GM03348 (cell line): Measurements from ENCODE around the gene TTC29.
"Not testable (repeated sequence)": the region's sequence is repeated elsewhere in the genome, so short reads cannot be mapped to it uniquely, and the experiment has no call there.

Experiments
- DNase-seq: peaks from one replicate; pipeline ENCODE4 v3.0.0; 2012; ENCODE audit warnings: low spot score

TTC29 gene

GRCh38 chr4:146709956-146710355 is 235.7 kb downstream of the TTC29 start:
- no peak for DNase-seq

- DNase-seq: no peak
Observed at GRCh38 chr4:146699910-146700309, 245.8 kb downstream of the TTC29 start.

GRCh38 chr4:146674829-146675570 is 270.7 kb downstream of the TTC29 start:
- DNase-seq: no peak

GRCh38 chr4:146663968-146664311 is 281.7 kb downstream of the TTC29 start:
- not testable (repeated sequence) for DNase-seq

- no peak for DNase-seq
Observed at GRCh38 chr4:146661367-146661766, 284.3 kb downstream of the TTC29 start.
